Osteoblast (primary cell): ENCODE measurements around the gene ELK4. TPM values are rescaled to one million over a fixed set of nuclear protein-coding genes. Genes with fewer than 3 reads are reported as not detected.

Experiments
- DNase-seq: peaks from one replicate; pipeline ENCODE4 v3.0.0; 2011; ENCODE audit warnings: low spot score, mixed read lengths; ENCODE audit not compliant: insufficient read length; ENCODE audit errors: missing footprints
- H2AFZ ChIP-seq: 2 replicates; pipeline ENCODE4 v1.6.0; 2011; ENCODE audit warnings: mild to moderate bottlenecking, low read length
- H3K27ac ChIP-seq: 2 replicates; pipeline ENCODE4 v1.5.1; 2011; ENCODE audit warnings: mild to moderate bottlenecking, low read depth, low read length, moderate library complexity
- H3K27me3 ChIP-seq: 2 replicates; pipeline ENCODE4 v1.6.0; 2012; ENCODE audit warnings: mild to moderate bottlenecking, control low read depth, inconsistent platforms, low read length, moderate library complexity; ENCODE audit not compliant: insufficient read depth
- H3K36me3 ChIP-seq: 2 replicates; pipeline ENCODE4 v1.5.1; 2011; ENCODE audit warnings: mild to moderate bottlenecking, low read length, control low read depth, moderate library complexity; ENCODE audit not compliant: insufficient read depth
- H3K4me1 ChIP-seq: 2 replicates; pipeline ENCODE4 v1.5.1; 2011; ENCODE audit warnings: mild to moderate bottlenecking, low read length, control low read depth, moderate library complexity; ENCODE audit not compliant: insufficient read depth
- H3K4me2 ChIP-seq: 2 replicates; pipeline ENCODE4 v1.6.0; 2011; ENCODE audit warnings: mild to moderate bottlenecking, low read length; ENCODE audit not compliant: insufficient read depth
- H3K4me3 ChIP-seq: fragments of 200-600 bp; sonication (generic); 3 replicates; pipeline ENCODE4 v1.5.1; 2012; ENCODE audit warnings: mild to moderate bottlenecking, low read length, inconsistent platforms; ENCODE audit not compliant: insufficient read depth
- H3K79me2 ChIP-seq: 2 replicates; pipeline ENCODE4 v1.6.0; 2012; ENCODE audit warnings: mild to moderate bottlenecking, low read length, control low read depth, inconsistent platforms; ENCODE audit not compliant: insufficient read depth
- H3K9me3 ChIP-seq: 2 replicates; pipeline ENCODE4 v1.5.1; 2011; ENCODE audit warnings: low read depth, low read length, control low read depth
- H4K20me1 ChIP-seq: 2 replicates; pipeline ENCODE4 v1.6.0; 2012; ENCODE audit warnings: mild to moderate bottlenecking, low read length, control low read depth; ENCODE audit not compliant: insufficient read depth
- total RNA-seq: library from RNA; depleted of rRNA; stranded (reverse); fragments of >200 nt; gene quantifications from 2 replicates; pipeline ENCODE4 v1.2.3, GENCODE V29; 2012
- TF ChIP-seq, protein P1 (sequence below): IDR thresholded peaks from 2 replicates; pipeline ENCODE4 v1.5.1; 2011; ENCODE audit warnings: mild to moderate bottlenecking, low read depth, low read length, moderate library complexity; ENCODE audit errors: extremely low read depth

The ELK4 gene
- total RNA-seq, 1 donor = 27.1 TPM

DNA sequence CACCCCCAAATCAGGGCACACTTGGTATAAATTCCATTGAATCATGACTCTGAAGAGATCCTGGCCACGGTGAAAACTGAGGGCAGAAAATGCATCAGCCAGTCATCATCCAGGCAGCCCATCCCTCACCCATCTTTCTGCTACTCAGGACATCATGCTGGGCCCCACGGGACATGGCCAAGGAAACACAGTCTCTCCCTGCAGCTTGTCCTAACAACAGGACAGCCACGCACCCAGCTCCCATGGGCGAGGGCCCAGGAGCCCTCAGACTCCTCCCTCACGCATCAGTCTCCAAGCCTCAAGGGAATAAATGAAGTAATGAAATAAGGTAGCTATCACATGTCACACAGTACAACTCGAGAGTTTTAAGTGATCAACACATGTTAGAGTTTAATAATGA lies 37.8 kb downstream of the ELK4 start:
- Histone ChIP-seq H3K4me2 (no peak overlapping the region), H3K4me3 (no peak overlapping the region), H3K27ac (no peak overlapping the region), H2AFZ (no peak overlapping the region), H4K20me1 (no peaks in the 10 kb centered on the region), H3K9me3 (no peaks in the 10 kb centered on the region), H3K4me1 (peaks cover 13% of the 10 kb centered on the region), H3K79me2 (no peaks in the 10 kb centered on the region), H3K27me3 (peaks cover 3% of the 10 kb centered on the region), H3K36me3 (no peaks in the 10 kb centered on the region)
- peak; percentile 10 for DNase-seq
- TF ChIP-seq, protein P1, sequence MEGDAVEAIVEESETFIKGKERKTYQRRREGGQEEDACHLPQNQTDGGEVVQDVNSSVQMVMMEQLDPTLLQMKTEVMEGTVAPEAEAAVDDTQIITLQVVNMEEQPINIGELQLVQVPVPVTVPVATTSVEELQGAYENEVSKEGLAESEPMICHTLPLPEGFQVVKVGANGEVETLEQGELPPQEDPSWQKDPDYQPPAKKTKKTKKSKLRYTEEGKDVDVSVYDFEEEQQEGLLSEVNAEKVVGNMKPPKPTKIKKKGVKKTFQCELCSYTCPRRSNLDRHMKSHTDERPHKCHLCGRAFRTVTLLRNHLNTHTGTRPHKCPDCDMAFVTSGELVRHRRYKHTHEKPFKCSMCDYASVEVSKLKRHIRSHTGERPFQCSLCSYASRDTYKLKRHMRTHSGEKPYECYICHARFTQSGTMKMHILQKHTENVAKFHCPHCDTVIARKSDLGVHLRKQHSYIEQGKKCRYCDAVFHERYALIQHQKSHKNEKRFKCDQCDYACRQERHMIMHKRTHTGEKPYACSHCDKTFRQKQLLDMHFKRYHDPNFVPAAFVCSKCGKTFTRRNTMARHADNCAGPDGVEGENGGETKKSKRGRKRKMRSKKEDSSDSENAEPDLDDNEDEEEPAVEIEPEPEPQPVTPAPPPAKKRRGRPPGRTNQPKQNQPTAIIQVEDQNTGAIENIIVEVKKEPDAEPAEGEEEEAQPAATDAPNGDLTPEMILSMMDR = no peak

DNA sequence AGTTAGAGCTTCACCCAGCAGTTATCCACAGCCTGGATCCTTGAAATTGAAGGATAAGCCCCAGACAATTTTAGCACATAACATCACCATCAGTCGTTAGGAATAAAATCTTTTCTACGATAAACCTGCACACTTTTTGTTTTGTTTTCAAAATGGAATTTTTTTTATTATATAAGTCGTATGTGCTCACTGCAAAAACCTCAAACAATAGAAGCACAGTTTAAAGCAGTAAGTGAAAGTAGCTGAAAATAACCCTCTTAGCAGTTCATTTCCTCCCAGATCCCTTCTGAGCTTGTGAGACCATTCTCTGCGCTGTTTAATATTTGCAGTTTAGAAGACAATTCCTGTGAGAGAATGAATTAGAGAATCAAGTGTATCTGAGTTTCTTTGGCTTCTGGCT lies 38.3 kb downstream of the ELK4 start:
- Histone ChIP-seq H3K9me3 (no peaks in the 10 kb centered on the region), H3K36me3 (no peaks in the 10 kb centered on the region), H4K20me1 (no peaks in the 10 kb centered on the region), H3K27me3 (peaks cover 3% of the 10 kb centered on the region), H3K27ac (no peak overlapping the region), H3K79me2 (no peaks in the 10 kb centered on the region), H3K4me1 (peaks cover 13% of the 10 kb centered on the region), H3K4me2 (no peak overlapping the region), H3K4me3 (no peak overlapping the region), H2AFZ (no peak overlapping the region)
- TF ChIP-seq, protein P1 = no peak
- DNase-seq = no peak

DNA sequence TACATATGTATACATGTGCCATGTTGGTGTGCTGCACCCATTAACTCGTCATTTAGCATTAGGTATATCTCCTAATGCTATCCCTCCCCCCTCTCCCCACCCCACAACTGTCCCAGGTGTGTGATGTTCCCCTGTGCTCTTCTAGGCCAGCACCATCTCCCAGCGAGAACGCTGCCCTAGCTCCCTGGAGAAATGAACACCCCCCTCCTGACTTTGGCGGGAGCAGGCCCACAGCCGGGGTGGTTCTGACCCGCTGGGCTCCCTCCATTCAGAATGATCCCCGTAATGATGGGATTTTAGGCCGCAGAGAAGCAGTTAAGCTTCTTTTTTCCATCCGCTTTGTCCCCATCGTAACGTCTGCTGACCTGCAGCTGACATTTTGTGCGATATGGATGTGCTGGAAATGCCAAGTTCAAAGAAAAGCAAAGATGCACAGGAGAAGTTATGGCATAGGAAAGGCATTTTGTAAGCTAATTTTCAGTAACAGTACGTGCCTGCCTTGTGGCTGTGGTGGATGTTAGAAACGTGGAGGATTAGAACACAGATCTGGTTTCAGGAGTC lies 39.3 kb downstream of the ELK4 start:
- TF ChIP-seq, protein P1 = no peak
- no peak overlapping the region for H3K27ac ChIP-seq
- no peak overlapping the region for H3K4me3 ChIP-seq
- H4K20me1 ChIP-seq = no peaks in the 10 kb centered on the region
- H3K4me1 ChIP-seq = peaks cover 5% of the 10 kb centered on the region
- H3K79me2 ChIP-seq = no peaks in the 10 kb centered on the region
- no peaks in the 10 kb centered on the region for H3K36me3 ChIP-seq
- peaks cover 3% of the 10 kb centered on the region for H3K27me3 ChIP-seq
- peak overlapping the region; percentile 93 for H3K4me2 ChIP-seq
- peak; percentile 44 for DNase-seq
- H2AFZ ChIP-seq = no peak overlapping the region
- no peaks in the 10 kb centered on the region for H3K9me3 ChIP-seq

DNA sequence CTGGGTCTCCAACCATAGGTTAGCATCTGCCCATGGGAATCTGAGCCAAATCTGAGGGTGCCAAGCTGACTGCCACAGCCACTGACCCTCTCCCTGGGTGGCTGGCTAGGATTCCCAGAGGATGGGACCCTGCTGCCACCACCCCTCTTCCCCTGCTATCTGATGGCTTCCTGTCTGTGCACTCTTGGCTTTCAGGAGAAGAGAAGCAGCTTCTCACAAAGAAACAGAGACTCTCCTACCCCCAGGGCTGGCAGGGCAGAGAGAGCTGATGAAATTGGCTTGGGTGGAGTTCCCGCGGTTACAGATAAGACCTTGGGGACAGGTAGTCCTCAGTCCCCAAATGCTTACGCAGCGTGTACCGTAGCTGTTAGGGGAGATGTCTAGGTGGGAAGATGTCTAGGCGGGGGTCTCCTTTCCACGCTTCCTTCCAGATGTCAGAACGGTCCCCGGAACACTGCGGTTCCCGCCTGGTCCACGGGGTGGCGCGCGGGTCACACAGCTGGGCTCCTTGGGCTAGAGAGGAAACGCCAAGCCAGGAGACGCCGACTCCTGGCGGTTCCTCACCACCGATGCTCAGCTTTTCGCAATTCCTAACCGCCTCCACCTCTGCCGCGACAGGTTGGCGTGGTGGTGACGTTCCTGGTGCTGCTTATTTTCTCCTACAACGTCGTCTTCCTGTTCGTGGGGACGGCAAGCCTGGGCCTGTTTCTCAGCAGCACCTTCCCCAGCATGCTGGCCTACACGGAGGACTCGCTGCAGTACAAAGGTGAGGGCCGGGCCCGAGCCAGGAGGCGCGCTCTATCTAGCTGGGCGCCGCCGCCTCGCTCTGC lies 40.1 kb downstream of the ELK4 start:
- Histone ChIP-seq H3K27ac (peak overlapping the region; percentile 41), H3K4me1 (peaks cover 5% of the 10 kb centered on the region), H3K4me2 (peak overlapping the region; percentile 93), H3K4me3 (peak overlapping the region; percentile 71), H2AFZ (peak overlapping the region; percentile 98), H3K9me3 (no peaks in the 10 kb centered on the region), H3K27me3 (peaks cover 3% of the 10 kb centered on the region), H3K36me3 (no peaks in the 10 kb centered on the region), H3K79me2 (no peaks in the 10 kb centered on the region), H4K20me1 (no peaks in the 10 kb centered on the region)
- DNase-seq = peak; percentile 95
- TF ChIP-seq, protein P1 = peak; percentile 95
